Measurements from ENCODE around the gene CIDEC. TPM values are rescaled to one million over a fixed set of nuclear protein-coding genes. Genes with fewer than 3 reads are reported as not detected.
A peak's percentile ranks its signal among the peaks of the same experiment; 100 is the strongest.

CIDEC gene
- total and polyA plus RNA-seq, 9 of the 15 experiments (the other 6 are each of a cell fraction or from before 2014, with no cell fraction given): not detected

DNA sequence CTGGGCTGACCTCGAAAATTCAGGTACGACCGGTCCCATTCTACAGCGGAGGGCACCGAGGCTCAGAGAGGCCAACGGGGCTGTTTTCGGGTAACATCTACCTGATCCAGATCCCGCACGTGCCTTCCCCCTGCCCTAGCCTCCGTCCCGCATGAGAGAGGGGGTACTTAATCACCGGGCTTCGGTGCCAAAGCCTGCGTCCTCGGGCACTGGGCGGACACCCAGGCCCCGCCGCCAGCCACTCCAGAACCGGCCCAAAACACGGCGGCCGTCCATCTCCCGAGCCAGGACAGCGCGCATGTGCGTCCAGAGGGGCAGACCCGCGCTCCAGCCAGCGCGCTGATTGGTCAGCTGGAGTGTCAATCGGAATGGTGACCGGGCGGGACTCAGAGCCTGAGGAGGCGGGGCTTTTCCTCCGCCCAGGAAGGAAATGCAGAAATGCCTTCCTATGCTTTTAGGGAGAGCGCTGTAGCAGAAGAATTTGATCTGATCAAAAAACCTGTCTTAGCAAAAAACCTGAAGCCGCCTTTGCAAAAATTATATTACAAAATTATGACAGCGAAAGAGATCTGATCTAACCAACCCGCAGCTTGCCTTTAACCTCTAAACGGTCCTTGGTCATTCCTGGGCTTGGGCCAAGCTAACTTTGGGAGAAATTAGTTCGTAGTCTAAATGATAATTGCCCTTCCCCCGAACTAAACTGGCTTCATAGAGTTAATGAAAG is 36.2 kb downstream of the CIDEC start, which contains the start of gene RPUSD3 (continued):
- TF ChIP-seq, protein P1, sequence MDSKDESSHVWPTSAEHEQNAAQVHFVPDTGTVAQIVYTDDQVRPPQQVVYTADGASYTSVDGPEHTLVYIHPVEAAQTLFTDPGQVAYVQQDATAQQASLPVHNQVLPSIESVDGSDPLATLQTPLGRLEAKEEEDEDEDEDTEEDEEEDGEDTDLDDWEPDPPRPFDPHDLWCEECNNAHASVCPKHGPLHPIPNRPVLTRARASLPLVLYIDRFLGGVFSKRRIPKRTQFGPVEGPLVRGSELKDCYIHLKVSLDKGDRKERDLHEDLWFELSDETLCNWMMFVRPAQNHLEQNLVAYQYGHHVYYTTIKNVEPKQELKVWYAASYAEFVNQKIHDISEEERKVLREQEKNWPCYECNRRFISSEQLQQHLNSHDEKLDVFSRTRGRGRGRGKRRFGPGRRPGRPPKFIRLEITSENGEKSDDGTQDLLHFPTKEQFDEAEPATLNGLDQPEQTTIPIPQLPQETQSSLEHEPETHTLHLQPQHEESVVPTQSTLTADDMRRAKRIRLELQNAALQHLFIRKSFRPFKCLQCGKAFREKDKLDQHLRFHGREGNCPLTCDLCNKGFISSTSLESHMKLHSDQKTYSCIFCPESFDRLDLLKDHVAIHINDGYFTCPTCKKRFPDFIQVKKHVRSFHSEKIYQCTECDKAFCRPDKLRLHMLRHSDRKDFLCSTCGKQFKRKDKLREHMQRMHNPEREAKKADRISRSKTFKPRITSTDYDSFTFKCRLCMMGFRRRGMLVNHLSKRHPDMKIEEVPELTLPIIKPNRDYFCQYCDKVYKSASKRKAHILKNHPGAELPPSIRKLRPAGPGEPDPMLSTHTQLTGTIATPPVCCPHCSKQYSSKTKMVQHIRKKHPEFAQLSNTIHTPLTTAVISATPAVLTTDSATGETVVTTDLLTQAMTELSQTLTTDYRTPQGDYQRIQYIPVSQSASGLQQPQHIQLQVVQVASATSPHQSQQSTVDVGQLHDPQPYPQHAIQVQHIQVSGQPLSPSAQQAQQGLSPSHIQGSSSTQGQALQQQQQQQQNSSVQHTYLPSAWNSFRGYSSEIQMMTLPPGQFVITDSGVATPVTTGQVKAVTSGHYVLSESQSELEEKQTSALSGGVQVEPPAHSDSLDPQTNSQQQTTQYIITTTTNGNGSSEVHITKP (IDR thresholded peaks at IDR 0.05; ENCODE audit: partially characterized antibody): no peak
- TF ChIP-seq CTBP1 (IDR thresholded peaks at IDR 0.05; ENCODE audit: borderline replicate concordance) (peak; percentile 44; the same call in 1 of the 2 replicates), ARID1B (IDR thresholded peaks at IDR 0.05) (no peak), ETV6 (IDR thresholded peaks at IDR 0.05; ENCODE audit: borderline replicate concordance in 1 of 2, low read depth in 2 of 2, low read length in 1 of 2) (no peak), ETV6 (CRISPR knock-in tag; IDR thresholded peaks at IDR 0.05; ENCODE audit: borderline replicate concordance) (no peak), SNAPC5 (CRISPR knock-in tag; IDR thresholded peaks at IDR 0.05) (no peak), KLF13 (tag; IDR thresholded peaks at IDR 0.05; ENCODE audit: borderline replicate concordance, low read depth) (no peak), MYBL2 (IDR thresholded peaks at IDR 0.05; ENCODE audit: low read depth) (no peak), MYBL2 (CRISPR knock-in tag; IDR thresholded peaks at IDR 0.05; ENCODE audit: borderline replicate concordance) (no peak), CCNT2 (IDR thresholded peaks at IDR 0.05; ENCODE audit: borderline replicate concordance, extremely low read depth, insufficient read length, low read depth, low read length) (no peak), ZNF507 (tag; conservative IDR thresholded peaks at IDR 0.05) (no peak), ZNF311 (CRISPR knock-in tag; IDR thresholded peaks at IDR 0.05) (no peak), NFE2 (IDR thresholded peaks at IDR 0.05; ENCODE audit: low read depth) (no peak), ZNF780A (CRISPR knock-in tag; IDR thresholded peaks at IDR 0.05) (no peak), BCOR (IDR thresholded peaks at IDR 0.05) (0 out of 2 replicates have a peak, but pooled peaks have one; percentile 12), SIN3B (IDR thresholded peaks at IDR 0.05; ENCODE audit: low read depth) (no peak), PTTG1 (tag; IDR thresholded peaks at IDR 0.05; ENCODE audit: low read depth) (no peak)
- TF ChIP-seq, protein P2, sequence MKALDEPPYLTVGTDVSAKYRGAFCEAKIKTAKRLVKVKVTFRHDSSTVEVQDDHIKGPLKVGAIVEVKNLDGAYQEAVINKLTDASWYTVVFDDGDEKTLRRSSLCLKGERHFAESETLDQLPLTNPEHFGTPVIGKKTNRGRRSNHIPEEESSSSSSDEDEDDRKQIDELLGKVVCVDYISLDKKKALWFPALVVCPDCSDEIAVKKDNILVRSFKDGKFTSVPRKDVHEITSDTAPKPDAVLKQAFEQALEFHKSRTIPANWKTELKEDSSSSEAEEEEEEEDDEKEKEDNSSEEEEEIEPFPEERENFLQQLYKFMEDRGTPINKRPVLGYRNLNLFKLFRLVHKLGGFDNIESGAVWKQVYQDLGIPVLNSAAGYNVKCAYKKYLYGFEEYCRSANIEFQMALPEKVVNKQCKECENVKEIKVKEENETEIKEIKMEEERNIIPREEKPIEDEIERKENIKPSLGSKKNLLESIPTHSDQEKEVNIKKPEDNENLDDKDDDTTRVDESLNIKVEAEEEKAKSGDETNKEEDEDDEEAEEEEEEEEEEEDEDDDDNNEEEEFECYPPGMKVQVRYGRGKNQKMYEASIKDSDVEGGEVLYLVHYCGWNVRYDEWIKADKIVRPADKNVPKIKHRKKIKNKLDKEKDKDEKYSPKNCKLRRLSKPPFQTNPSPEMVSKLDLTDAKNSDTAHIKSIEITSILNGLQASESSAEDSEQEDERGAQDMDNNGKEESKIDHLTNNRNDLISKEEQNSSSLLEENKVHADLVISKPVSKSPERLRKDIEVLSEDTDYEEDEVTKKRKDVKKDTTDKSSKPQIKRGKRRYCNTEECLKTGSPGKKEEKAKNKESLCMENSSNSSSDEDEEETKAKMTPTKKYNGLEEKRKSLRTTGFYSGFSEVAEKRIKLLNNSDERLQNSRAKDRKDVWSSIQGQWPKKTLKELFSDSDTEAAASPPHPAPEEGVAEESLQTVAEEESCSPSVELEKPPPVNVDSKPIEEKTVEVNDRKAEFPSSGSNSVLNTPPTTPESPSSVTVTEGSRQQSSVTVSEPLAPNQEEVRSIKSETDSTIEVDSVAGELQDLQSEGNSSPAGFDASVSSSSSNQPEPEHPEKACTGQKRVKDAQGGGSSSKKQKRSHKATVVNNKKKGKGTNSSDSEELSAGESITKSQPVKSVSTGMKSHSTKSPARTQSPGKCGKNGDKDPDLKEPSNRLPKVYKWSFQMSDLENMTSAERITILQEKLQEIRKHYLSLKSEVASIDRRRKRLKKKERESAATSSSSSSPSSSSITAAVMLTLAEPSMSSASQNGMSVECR (CRISPR knock-in tag; IDR thresholded peaks at IDR 0.05): peak; percentile 50
- TF ChIP-seq, protein P3, sequence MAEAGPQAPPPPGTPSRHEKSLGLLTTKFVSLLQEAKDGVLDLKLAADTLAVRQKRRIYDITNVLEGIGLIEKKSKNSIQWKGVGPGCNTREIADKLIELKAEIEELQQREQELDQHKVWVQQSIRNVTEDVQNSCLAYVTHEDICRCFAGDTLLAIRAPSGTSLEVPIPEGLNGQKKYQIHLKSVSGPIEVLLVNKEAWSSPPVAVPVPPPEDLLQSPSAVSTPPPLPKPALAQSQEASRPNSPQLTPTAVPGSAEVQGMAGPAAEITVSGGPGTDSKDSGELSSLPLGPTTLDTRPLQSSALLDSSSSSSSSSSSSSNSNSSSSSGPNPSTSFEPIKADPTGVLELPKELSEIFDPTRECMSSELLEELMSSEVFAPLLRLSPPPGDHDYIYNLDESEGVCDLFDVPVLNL (CRISPR knock-in tag; IDR thresholded peaks at IDR 0.05; ENCODE audit: low read depth): no peak
